GM12872 (cell line): ENCODE measurements around the gene NBPF3.

Source experiments
- CTCF ChIP-seq: IDR thresholded peaks from 3 replicates; pipeline ENCODE4 v1.5.1; 2011; ENCODE audit warnings: low read depth, mild to moderate bottlenecking, low read length, moderate library complexity; ENCODE audit not compliant: insufficient read depth

The NBPF3 gene

DNA sequence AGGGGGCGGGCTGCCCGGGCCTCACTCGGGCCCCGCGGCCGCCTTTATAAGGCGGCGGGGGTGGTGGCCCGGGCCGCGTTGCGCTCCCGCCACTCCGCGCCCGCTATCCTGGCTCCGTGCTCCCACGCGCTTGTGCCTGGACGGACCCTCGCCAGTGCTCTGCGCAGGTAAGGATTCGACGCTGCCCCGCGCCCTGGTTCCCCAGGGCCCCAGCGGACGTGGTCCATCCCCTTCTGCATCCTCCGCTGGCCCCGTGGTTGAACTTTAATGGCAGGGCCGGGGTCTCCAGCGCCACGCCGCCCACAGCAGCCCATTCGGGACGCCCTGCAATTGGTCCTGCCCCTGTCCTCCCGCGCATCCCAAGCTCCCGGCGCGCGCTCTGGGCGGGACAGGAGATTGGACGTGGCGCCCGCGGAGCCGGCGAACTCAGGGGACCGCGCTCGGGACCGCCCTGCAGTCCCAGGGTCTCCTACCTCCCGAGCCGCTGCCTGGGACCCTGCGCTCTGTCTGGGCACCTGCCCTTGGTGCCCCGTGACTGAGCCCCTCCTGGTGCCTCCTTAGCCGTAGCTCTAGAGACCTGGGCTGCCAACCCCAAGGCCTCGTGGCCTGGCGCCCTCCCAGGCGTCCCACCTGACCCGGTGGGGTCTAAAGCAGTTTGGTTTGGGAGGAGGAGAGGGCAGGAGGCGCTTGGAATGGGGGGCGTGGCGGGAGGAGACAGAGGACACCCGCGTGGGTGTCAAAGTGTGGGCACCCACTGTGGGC, 69.6 kb downstream of the NBPF3 start, which contains the start of gene ALPL:
ALPL (plus strand) TSS at position 73 of the 762 bp plus-strand sequence. CDS start 44,659 bp downstream, outside the sequence.
- no peak for TF ChIP-seq CTCF

DNA sequence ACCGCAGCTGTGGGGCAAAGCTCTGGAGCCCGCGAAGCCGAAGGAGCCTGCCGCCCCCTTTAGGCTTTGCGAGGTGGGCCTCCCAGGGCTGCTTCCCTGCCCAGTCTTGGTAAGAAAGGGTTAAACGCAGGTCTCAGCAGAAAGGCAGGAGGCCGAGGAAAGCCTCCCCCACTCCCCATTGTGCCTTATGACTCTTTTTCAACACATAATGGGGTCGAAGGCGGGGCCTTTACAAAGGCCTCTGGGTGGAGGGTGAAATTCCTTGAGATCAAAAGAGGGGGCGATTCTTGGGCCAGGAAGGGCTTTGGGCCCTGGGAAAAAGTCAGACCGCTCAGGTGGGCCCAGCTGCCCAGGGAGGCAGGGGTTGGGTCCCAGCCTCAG, 70.2 kb downstream of the NBPF3 start:
- no peak for TF ChIP-seq CTCF

DNA sequence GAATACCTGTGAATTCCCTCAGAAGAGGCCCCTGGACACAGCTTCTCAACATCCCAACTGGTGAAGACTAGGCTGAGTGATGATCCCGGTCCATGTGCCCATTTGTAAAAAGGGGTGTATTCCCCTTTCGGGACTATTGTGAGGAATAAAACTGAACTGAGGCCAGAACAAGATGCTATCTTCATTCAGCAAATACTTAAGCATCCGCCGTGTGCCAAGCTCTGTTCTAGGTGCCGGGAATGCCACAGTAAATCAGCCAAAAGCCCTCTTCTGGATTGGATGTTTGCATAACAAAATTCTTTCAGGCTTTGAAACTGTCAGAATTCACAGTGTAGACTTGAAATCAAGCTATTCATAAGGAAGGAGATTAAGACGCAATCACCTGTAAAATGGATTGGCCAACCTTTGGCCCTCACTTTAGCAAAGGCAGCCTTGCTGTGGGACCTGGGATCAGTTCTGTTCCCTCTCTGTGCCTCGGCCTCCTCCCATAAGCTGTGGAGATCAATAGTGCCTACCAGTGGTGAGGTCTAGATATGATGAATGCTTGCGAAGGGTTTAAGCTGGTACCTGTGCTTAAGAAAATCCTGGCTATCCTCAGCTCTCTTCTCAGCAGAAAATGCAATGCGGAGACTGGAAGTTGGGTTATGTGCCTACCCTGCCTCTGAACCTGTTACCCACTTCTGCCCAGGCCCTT, 71.1 kb downstream of the NBPF3 start:
- peak; percentile 37; the same call in 1 of the 3 replicates for TF ChIP-seq CTCF

DNA sequence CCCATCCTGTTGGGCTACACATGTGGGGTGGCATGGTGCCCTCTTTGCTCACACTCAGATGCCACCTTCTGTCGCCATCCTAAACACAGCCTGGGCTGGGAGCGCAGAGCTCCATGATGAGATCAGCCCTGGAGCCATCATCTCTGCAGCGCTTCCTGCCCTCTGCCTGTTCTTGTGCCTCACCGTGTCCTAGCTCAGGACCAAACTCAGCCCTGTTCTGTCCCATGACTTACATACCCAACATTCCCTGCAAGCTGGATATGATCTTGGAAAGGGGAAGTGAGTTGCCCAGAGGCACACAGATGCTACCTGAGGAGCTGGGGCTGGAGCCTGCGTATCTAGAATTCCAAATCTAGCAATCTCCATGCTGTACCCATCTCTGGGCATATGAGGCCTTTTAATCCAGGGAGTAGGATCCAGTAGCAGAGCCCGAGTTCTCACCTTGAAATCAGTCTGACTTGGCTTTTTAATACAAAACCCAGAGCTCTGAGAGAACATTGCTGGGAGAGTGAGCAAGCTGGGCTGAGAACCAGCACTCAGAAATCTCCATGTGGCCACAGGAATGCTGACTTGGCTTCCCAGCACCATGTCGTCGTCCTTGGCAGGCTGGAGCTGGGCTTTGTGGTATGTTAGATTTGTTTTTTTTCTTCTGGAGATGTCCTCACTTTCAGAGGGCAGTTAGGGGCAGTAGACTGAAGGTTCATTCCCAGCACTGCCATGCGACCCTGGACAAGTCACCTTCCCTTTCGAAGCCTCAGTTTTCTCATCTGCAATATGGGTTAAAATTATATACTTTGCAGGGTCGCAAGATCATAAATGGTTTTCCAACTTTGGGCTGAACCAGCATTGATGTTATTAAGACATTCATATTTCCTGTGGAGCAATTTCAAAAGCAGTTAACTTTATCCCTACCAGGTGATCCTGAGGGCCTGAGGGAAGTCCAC, 71.9 kb downstream of the NBPF3 start:
- no peak for TF ChIP-seq CTCF

GRCh38 chr1:21514245-21514644, 74.3 kb downstream of the NBPF3 start:
- TF ChIP-seq CTCF, result no peak

DNA sequence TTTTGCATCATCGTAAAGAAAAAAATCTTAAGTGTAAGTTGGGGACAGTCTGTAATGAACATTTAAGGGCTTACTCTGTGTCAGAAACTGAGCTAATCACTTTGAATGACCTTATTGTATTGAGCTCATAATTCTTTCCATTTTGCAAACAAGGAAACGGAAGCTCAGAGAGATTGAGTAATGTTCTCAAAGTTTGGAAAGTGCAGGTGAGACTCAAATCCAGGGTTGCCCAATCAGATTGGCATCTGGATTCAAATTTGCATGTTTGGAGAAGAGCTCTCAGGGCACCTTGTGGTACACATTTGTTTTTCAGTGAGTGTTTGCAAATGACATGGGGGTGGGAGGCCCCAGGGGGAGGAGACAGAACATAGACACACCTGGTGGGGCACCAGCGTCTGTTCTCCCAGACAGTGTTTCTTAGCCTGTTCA, 77.2 kb downstream of the NBPF3 start:
- no peak for TF ChIP-seq CTCF
